Measurements from ENCODE around the gene TBC1D2. TPM values are rescaled to one million over a fixed set of nuclear protein-coding genes. Genes with fewer than 3 reads are reported as not detected.
A peak's percentile ranks its signal among the peaks of the same experiment; 100 is the strongest.

Gene TBC1D2
- total and polyA plus RNA-seq, 2 of the 13 experiments (the other 11 are each of a cell fraction or from before 2014, with no cell fraction given), result 2.0 to 2.8 TPM

DNA sequence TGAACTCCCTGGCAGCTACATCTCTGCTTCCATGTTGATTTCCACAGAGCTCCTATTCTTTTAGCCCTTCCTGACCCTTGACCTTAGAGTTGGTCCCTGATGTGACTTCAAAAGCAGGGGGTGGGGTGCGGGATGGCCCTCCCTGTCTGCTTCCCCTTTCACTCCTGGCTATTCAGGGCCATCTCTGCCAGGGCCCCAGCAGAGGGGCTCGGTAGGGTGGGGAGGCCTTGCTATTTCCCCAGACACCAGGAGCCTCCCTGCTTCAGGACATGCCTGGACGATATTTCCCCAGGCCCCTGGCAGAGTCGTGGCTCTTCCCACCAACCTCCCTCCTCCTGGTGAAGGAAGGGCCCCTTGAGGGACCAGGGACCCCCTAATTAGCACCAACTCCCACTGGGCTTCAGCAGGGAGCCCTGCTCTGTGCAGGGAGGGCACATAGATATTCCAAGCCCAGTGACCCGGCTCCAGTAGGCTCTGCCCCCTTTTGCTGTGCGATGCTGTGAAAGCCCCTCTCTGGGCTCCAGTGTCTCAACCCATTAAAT is 80.3 kb downstream of the TBC1D2 start (continued):
- TF ChIP-seq ZSCAN25 (CRISPR knock-in tag; IDR thresholded peaks at IDR 0.05), result 0 out of 2 replicates have a peak, but pooled peaks have one; percentile 40
- TF ChIP-seq, protein P1, sequence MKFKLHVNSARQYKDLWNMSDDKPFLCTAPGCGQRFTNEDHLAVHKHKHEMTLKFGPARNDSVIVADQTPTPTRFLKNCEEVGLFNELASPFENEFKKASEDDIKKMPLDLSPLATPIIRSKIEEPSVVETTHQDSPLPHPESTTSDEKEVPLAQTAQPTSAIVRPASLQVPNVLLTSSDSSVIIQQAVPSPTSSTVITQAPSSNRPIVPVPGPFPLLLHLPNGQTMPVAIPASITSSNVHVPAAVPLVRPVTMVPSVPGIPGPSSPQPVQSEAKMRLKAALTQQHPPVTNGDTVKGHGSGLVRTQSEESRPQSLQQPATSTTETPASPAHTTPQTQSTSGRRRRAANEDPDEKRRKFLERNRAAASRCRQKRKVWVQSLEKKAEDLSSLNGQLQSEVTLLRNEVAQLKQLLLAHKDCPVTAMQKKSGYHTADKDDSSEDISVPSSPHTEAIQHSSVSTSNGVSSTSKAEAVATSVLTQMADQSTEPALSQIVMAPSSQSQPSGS (CRISPR knock-in tag; IDR thresholded peaks at IDR 0.05), result 0 out of 2 replicates have a peak, but pooled peaks have one; percentile 25
- no peak for TF ChIP-seq ZNF841 (CRISPR knock-in tag; IDR thresholded peaks at IDR 0.05; ENCODE audit: borderline replicate concordance)
- TF ChIP-seq ZNF713 (CRISPR knock-in tag; IDR thresholded peaks at IDR 0.05), result no peak
- peak; percentile 85; the same call in 1 of the 2 replicates for TF ChIP-seq ZNF768 (CRISPR knock-in tag; IDR thresholded peaks at IDR 0.05)
- TF ChIP-seq, protein P2, sequence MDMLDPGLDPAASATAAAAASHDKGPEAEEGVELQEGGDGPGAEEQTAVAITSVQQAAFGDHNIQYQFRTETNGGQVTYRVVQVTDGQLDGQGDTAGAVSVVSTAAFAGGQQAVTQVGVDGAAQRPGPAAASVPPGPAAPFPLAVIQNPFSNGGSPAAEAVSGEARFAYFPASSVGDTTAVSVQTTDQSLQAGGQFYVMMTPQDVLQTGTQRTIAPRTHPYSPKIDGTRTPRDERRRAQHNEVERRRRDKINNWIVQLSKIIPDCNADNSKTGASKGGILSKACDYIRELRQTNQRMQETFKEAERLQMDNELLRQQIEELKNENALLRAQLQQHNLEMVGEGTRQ (IDR thresholded peaks at IDR 0.05; ENCODE audit: low read depth, low read length), result no peak
- TF ChIP-seq, protein P2 (CRISPR knock-in tag; IDR thresholded peaks at IDR 0.05; ENCODE audit: borderline replicate concordance), result no peak
- TF ChIP-seq, protein P3, sequence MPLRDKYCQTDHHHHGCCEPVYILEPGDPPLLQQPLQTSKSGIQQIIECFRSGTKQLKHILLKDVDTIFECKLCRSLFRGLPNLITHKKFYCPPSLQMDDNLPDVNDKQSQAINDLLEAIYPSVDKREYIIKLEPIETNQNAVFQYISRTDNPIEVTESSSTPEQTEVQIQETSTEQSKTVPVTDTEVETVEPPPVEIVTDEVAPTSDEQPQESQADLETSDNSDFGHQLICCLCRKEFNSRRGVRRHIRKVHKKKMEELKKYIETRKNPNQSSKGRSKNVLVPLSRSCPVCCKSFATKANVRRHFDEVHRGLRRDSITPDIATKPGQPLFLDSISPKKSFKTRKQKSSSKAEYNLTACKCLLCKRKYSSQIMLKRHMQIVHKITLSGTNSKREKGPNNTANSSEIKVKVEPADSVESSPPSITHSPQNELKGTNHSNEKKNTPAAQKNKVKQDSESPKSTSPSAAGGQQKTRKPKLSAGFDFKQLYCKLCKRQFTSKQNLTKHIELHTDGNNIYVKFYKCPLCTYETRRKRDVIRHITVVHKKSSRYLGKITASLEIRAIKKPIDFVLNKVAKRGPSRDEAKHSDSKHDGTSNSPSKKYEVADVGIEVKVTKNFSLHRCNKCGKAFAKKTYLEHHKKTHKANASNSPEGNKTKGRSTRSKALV (CRISPR knock-in tag; IDR thresholded peaks at IDR 0.05), result no peak
- TF ChIP-seq LCORL (IDR thresholded peaks at IDR 0.05), result no peak
- peak; percentile 62; the same call in 1 of the 2 replicates for TF ChIP-seq LCORL (CRISPR knock-in tag; IDR thresholded peaks at IDR 0.05)
- TF ChIP-seq ZMYM4 (CRISPR knock-in tag; IDR thresholded peaks at IDR 0.05), result 0 out of 2 replicates have a peak, but pooled peaks have one; percentile 16
- TF ChIP-seq CHD2 (IDR thresholded peaks at IDR 0.05; ENCODE audit: low read depth, low read length), result no peak
- TF ChIP-seq SOX6 (IDR thresholded peaks at IDR 0.05), result no peak
- TF ChIP-seq SOX6 (CRISPR knock-in tag; IDR thresholded peaks at IDR 0.05), result peak; percentile 60; the same call in 1 of the 2 replicates
- TF ChIP-seq, protein P4, sequence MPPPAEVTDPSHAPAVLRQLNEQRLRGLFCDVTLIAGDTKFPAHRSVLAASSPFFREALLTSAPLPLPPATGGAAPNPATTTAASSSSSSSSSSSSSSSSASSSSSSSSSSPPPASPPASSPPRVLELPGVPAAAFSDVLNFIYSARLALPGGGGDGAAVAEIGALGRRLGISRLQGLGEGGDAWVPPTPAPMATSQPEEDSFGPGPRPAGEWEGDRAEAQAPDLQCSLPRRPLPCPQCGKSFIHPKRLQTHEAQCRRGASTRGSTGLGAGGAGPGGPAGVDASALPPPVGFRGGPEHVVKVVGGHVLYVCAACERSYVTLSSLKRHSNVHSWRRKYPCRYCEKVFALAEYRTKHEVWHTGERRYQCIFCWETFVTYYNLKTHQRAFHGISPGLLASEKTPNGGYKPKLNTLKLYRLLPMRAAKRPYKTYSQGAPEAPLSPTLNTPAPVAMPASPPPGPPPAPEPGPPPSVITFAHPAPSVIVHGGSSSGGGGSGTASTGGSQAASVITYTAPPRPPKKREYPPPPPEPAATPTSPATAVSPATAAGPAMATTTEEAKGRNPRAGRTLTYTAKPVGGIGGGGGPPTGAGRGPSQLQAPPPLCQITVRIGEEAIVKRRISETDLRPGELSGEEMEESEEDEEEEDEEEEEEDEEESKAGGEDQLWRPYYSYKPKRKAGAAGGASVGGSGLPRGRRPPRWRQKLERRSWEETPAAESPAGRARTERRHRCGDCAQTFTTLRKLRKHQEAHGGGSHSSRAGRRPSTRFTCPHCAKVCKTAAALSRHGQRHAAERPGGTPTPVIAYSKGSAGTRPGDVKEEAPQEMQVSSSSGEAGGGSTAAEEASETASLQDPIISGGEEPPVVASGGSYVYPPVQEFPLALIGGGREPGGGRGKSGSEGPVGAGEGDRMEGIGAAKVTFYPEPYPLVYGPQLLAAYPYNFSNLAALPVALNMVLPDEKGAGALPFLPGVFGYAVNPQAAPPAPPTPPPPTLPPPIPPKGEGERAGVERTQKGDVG (CRISPR knock-in tag; IDR thresholded peaks at IDR 0.05; ENCODE audit: borderline replicate concordance), result no peak
- no peak for TF ChIP-seq MTA3 (CRISPR knock-in tag; IDR thresholded peaks at IDR 0.05)
- no peak for TF ChIP-seq PCBP1 (IDR thresholded peaks at IDR 0.05; ENCODE audit: borderline replicate concordance, low read depth, low read length)
- no peak for TF ChIP-seq GPN1 (CRISPR knock-in tag; IDR thresholded peaks at IDR 0.05; ENCODE audit: borderline replicate concordance)
- TF ChIP-seq, protein P5, sequence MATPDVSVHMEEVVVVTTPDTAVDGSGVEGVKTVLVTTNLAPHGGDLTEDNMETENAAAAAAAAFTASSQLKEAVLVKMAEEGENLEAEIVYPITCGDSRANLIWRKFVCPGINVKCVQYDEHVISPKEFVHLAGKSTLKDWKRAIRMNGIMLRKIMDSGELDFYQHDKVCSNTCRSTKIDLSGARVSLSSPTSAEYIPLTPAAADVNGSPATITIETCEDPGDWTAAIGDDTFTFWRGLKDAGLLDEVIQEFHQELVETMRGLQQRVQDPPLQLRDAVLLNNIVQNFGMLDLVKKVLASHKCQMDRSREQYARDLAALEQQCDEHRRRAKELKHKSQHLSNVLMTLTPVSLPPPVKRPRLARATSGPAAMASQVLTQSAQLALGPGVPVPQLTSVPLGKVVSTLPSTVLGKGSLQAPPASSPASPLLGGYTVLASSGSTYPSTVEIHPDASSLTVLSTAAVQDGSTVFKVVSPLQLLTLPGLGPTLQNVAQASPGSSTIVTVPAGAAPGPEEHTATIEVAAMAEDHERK (CRISPR knock-in tag; IDR thresholded peaks at IDR 0.05; ENCODE audit: low read depth), result no peak
- TF ChIP-seq NFKB2 (CRISPR knock-in tag; IDR thresholded peaks at IDR 0.05; ENCODE audit: borderline replicate concordance), result peak; percentile 30; the same call in 1 of the 2 replicates
- TF ChIP-seq CEBPB (IDR thresholded peaks at IDR 0.05; ENCODE audit: borderline replicate concordance, low read depth, low read length), result no peak

Measured in HepG2 (cell line).